Measurements from ENCODE around the gene UBR1.

GRCh38 chr15:42954291-42954690 lies 151.5 kb downstream of the UBR1 start:
- TF ChIP-seq MAX (IDR thresholded peaks at IDR 0.05) (no peak), TCF7L2 (IDR thresholded peaks at IDR 0.05; ENCODE audit: borderline replicate concordance, extremely low read depth, insufficient read depth, insufficient read length) (no peak)

Data from HCT116 (cell line).